ENCODE results near the gene ZNF74. TPM values are rescaled to one million over a fixed set of nuclear protein-coding genes. Genes with fewer than 3 reads are reported as not detected.
"Not testable (repeated sequence)": the region's sequence is repeated elsewhere in the genome, so short reads cannot be mapped to it uniquely, and the experiment has no call there.

Gene ZNF74
- total RNA-seq, 4 donors from 2014 or later = 3.0 to 6.9 (median 4.9) TPM

DNA sequence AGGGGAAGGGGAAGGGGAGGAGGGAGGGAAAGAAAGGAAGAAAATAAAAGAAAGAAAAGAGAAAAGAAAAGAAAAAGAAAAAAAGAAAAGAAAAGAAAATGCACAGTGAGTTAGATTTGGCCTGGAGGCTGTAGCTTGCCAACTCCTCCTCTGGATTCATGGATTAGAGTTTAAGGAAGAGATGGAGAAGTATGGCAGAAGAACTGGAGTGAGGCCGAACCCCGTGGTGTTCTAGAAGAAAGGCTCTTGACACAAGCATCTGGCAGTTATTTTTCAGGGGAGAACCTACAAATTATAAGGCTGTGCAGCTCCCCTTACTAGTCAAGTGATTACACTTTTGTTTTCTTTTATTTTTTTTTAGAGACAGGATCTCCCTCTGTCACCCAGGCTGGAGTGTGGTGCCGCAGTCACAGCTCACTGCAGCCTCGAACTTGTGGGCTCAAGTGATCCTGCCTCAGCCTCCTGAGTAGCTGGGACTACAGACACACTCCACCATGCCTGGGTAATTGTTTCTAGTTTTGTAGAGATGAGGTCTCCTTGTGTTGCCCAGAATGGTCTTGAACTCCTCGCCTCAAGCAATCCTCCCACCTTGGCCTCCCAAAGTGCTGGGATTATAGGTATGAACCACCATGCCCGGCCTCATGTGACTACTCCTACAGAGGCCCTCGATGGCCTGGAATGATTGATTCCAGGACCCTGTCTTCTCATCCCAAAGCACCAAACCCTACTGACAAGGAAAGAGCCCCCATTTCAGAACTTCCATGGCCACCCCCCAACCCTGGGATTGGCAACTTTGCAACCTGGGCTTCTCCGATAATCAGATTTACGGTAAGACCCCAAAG, 19.5 kb downstream of the ZNF74 start:
- H3K27ac ChIP-seq = no peak overlapping the region
- no peaks in the 10 kb centered on the region for H3K36me3 ChIP-seq
- intact Hi-C loops (cut with DNase I; ENCODE audit: low total_unique reads) = no loop called here
- H3K27me3 ChIP-seq = no peaks in the 10 kb centered on the region
- DNase-seq (no peak), ATAC-seq (no peak)
- H3K9me3 ChIP-seq = no peaks in the 10 kb centered on the region
- H3K4me3 ChIP-seq = no peak overlapping the region
- peaks cover 0 to 2% of the 10 kb centered on the region in 2 donors for H3K4me1 ChIP-seq
- in situ Hi-C loops (cut with MboI; ENCODE audit: low sequenced_read_pairs in 4 of 4) = loop anchor here (5.0 to 25.0 kb wide), 4 partner anchors 44 to 274 kb away; no protein-coding TSS in a partner anchor
- TF ChIP-seq, protein P1, sequence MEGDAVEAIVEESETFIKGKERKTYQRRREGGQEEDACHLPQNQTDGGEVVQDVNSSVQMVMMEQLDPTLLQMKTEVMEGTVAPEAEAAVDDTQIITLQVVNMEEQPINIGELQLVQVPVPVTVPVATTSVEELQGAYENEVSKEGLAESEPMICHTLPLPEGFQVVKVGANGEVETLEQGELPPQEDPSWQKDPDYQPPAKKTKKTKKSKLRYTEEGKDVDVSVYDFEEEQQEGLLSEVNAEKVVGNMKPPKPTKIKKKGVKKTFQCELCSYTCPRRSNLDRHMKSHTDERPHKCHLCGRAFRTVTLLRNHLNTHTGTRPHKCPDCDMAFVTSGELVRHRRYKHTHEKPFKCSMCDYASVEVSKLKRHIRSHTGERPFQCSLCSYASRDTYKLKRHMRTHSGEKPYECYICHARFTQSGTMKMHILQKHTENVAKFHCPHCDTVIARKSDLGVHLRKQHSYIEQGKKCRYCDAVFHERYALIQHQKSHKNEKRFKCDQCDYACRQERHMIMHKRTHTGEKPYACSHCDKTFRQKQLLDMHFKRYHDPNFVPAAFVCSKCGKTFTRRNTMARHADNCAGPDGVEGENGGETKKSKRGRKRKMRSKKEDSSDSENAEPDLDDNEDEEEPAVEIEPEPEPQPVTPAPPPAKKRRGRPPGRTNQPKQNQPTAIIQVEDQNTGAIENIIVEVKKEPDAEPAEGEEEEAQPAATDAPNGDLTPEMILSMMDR (IDR thresholded peaks at IDR 0.05 in 4 of 5, conservative IDR thresholded peaks at IDR 0.05 in 1 of 5) = no peak
- TF ChIP-seq POLR2A (IDR thresholded peaks at IDR 0.05) = no peak

DNA sequence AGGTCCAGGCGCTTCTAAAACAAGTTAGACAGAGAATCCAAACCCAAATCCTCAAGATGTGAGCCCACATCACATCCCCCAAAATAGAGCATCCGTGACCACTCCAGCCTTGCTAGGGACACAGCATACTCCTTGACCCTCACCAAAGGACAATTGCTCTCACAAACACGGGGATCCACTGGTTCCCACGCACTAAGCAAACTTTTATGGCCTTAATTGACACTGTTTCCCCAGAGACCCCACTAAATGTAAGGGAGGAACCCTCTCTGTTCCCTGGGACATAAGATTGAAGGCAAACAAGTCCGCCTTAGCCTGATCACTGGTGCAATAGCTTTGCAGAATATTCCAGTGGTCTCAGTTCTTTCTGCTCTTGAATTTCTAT, 20.1 kb downstream of the ZNF74 start:
- H3K36me3 ChIP-seq = no peaks in the 10 kb centered on the region
- H3K27me3 ChIP-seq = no peaks in the 10 kb centered on the region
- H3K9me3 ChIP-seq = no peaks in the 10 kb centered on the region
- in situ Hi-C loops (cut with MboI; ENCODE audit: low sequenced_read_pairs in 4 of 4) = loop anchor here (5.0 to 25.0 kb wide), 4 partner anchors 43 to 273 kb away; no protein-coding TSS in a partner anchor
- intact Hi-C loops (cut with DNase I; ENCODE audit: low total_unique reads) = no loop called here
- H3K27ac ChIP-seq = no peak overlapping the region
- TF ChIP-seq, protein P1 (IDR thresholded peaks at IDR 0.05 in 4 of 5, conservative IDR thresholded peaks at IDR 0.05 in 1 of 5) = no peak
- TF ChIP-seq POLR2A (IDR thresholded peaks at IDR 0.05) = no peak
- H3K4me1 ChIP-seq = peaks cover 0 to 4% of the 10 kb centered on the region in 2 donors
- DNase-seq (no peak), ATAC-seq (no peak)
- no peak overlapping the region for H3K4me3 ChIP-seq

DNA sequence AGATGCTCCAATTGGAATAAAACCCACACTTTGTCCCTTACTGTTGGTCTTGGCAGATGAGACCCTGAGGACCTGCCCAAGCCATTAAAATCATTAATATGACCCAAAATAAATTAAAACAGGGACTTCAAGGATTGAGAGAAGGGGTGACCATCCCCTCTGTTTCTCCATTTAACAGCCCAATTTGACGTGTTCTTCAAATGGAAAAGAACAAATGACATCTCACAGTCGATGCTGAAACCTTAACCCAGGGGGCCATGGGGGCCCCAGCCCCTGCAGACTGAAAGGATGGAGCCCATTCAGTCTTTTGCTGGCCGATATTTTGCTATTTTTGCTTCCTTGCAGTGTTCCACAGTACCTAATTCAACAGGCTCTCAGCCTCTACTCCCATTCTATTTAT, 20.5 kb downstream of the ZNF74 start:
- in situ Hi-C loops (cut with MboI; ENCODE audit: low sequenced_read_pairs in 4 of 4) (loop anchor here (5.0 to 25.0 kb wide), 4 partner anchors 43 to 273 kb away; no protein-coding TSS in a partner anchor), intact Hi-C loops (cut with DNase I; ENCODE audit: low total_unique reads) (no loop called here)
- no peak overlapping the region for H3K27ac ChIP-seq
- no peaks in the 10 kb centered on the region for H3K27me3 ChIP-seq
- TF ChIP-seq, protein P1 (IDR thresholded peaks at IDR 0.05 in 4 of 5, conservative IDR thresholded peaks at IDR 0.05 in 1 of 5) = no peak
- no peak for TF ChIP-seq POLR2A (IDR thresholded peaks at IDR 0.05)
- H3K36me3 ChIP-seq = no peaks in the 10 kb centered on the region
- no peaks in the 10 kb centered on the region for H3K9me3 ChIP-seq
- peaks cover 0 to 4% of the 10 kb centered on the region in 2 donors for H3K4me1 ChIP-seq
- ATAC-seq (no peak), DNase-seq (no peak)
- H3K4me3 ChIP-seq = no peak overlapping the region

DNA sequence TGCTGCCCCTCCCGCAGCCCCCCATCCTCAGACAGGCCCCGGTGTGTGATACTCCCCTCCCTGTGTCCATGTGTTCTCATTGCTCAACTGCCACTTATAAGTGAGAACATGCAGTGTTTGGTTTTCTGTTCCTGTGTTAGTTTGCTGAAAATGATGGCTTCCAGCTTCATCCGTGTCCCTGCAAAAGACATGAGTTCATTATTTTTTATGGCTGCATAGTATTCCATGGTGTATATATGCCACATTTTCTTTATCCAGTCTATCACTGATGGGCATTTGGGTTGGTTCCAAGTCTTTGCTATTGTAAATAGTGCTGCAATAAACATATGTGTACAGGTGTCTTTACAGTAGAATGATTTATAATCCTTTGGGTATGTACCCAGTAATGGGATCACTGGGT, 21.3 kb downstream of the ZNF74 start:
- not testable (repeated sequence) for ATAC-seq, H3K4me3 ChIP-seq, H3K36me3 ChIP-seq, H3K27me3 ChIP-seq, DNase-seq, H3K9me3 ChIP-seq, H3K4me1 ChIP-seq, H3K27ac ChIP-seq
- in situ Hi-C loops (cut with MboI; ENCODE audit: low sequenced_read_pairs in 4 of 4) = loop anchor here in 3 of 4 donors (5.0 to 25.0 kb wide), 4 partner anchors 50 to 272 kb away; partner anchors contain the start of gene KLHL22 (in 1 of the 3)
- intact Hi-C loops (cut with DNase I; ENCODE audit: low total_unique reads) = loop anchor here (5.0 kb wide), 2 partner anchors 42 to 282 kb away; no protein-coding TSS in a partner anchor

DNA sequence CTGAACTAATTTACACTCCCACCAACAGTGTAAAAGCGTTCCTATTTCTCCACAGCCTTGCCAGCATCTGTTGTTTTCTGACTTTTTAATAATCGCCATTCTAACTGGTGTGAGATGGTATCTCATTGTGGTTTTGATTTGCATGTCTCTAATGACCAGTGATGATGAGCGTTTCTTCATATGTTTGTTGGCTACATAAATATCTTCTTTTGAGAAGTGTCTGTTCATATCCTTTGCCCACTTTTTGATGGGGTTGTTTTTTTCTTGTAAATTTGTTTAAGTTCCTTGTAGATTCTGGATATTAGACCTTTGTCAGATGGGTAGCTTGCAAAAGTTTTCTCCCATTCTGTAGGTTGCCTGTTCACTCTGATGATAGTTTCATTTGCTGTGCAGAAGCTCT, 21.7 kb downstream of the ZNF74 start:
- H3K9me3 ChIP-seq, H3K27me3 ChIP-seq, H3K4me1 ChIP-seq, DNase-seq, ATAC-seq, H3K27ac ChIP-seq, H3K4me3 ChIP-seq, H3K36me3 ChIP-seq: not testable (repeated sequence)
- in situ Hi-C loops (cut with MboI; ENCODE audit: low sequenced_read_pairs in 4 of 4) (loop anchor here in 3 of 4 donors (5.0 to 25.0 kb wide), 4 partner anchors 49 to 272 kb away; partner anchors contain the start of gene KLHL22 (in 1 of the 3)), intact Hi-C loops (cut with DNase I; ENCODE audit: low total_unique reads) (loop anchor here (5.0 kb wide), 2 partner anchors 42 to 282 kb away; no protein-coding TSS in a partner anchor)
